B cell (primary cell): ENCODE measurements around the gene C2orf78. TPM values are rescaled to one million over a fixed set of nuclear protein-coding genes. Genes with fewer than 3 reads are reported as not detected.

ENCODE experiments used
- ATAC-seq: fragments of 200-7000 bp; cut with Tn5 transposase; one replicate; pipeline ENCODE4 v1.10.0; 2021; ENCODE audit warnings: low read depth, mild to moderate bottlenecking, moderate number of reproducible peaks, moderate library complexity
- CTCF ChIA-PET: fragments of 350-600 bp; sonication (Branson Sonifier 250); formaldehyde crosslinking; loops from one replicate; lab custom pipeline; 2021; ENCODE audit warnings: antibody characterized with exemption, inconsistent platforms; lab: Charles Lee
- POLR2A ChIA-PET: fragments of 350-600 bp; sonication (Branson Sonifier 250); formaldehyde crosslinking; loops from one replicate; lab custom pipeline; 2021; ENCODE audit warnings: antibody characterized with exemption; lab: Charles Lee
- DNase-seq: peaks from one replicate; pipeline ENCODE4 v3.0.0; 2013
- H2AFZ ChIP-seq: 2 replicates; pipeline ENCODE4 v1.6.1; 2012; ENCODE audit warnings: mild to moderate bottlenecking, low read depth, low read length; ENCODE audit not compliant: insufficient read depth, poor library complexity, severe bottlenecking
- H3K27ac ChIP-seq, 2 donors: 1 replicate in 1 of 2; 2 replicates in 1 of 2; pipeline ENCODE4 v1.5.1; 2012 to 2013; ENCODE audit warnings: low read length in 2 of 2, mild to moderate bottlenecking in 2 of 2, moderate library complexity in 1 of 2
- H3K27me3 ChIP-seq, 4 experiments: fragments of 200-600 bp in 1 of 4; sonication (generic) in 1 of 4; replicated peaks in 1 of 4; 1 replicate in 2 of 4; 2 replicates in 2 of 4; pipeline versions ENCODE4 v1.6.1 to v1.7.0; 2013 to 2016; ENCODE audit warnings: low read length in 3 of 4, mild to moderate bottlenecking in 2 of 4, mixed read lengths in 1 of 4, moderate library complexity in 1 of 4; ENCODE audit not compliant: insufficient read depth in 4 of 4, control insufficient read depth in 3 of 4; ENCODE audit errors: control extremely low read depth in 1 of 4
- H3K36me3 ChIP-seq, 2 experiments: replicated peaks in 1 of 2; 1 replicate in 1 of 2; 2 replicates in 1 of 2; pipeline versions ENCODE4 v1.6.1 to v1.7.1; 2013; ENCODE audit warnings: low read length in 1 of 2; ENCODE audit not compliant: insufficient read depth in 2 of 2, control insufficient read depth in 1 of 2; ENCODE audit errors: control extremely low read depth in 1 of 2, extremely low read depth in 1 of 2
- H3K4me1 ChIP-seq, 2 donors: fragments of 200-600 bp in 1 of 2; sonication (generic) in 1 of 2; 1 replicate in 1 of 2; 2 replicates in 1 of 2; pipeline versions ENCODE4 v1.5.1 to v1.6.1; 2013 to 2017; ENCODE audit warnings: low read length in 2 of 2; ENCODE audit not compliant: control insufficient read depth in 2 of 2, insufficient read depth in 2 of 2
- H3K4me2 ChIP-seq: replicated peaks from 2 replicates; pipeline ENCODE3; 2012; ENCODE audit warnings: mild to moderate bottlenecking, low read depth, low read length; ENCODE audit not compliant: poor library complexity, severe bottlenecking
- H3K4me3 ChIP-seq, 5 experiments: fragments of 200-600 bp in 1 of 5; sonication (generic) in 1 of 5; 1 replicate in 3 of 5; 2 replicates in 2 of 5; pipeline versions ENCODE4 v1.5.1 to v1.7.0; 2011 to 2016; ENCODE audit warnings: low read length in 4 of 5, mild to moderate bottlenecking in 4 of 5, low read depth in 2 of 5, control low read depth in 1 of 5, moderate library complexity in 1 of 5; ENCODE audit not compliant: insufficient read depth in 1 of 5; ENCODE audit errors: control extremely low read depth in 1 of 5, extremely low read depth in 1 of 5
- H3K79me2 ChIP-seq: fragments of 200-600 bp; sonication (generic); one replicate; pipeline ENCODE4 v1.6.0; 2016; ENCODE audit warnings: low read length; ENCODE audit not compliant: control insufficient read depth, insufficient read depth
- H3K9ac ChIP-seq: fragments of 200-600 bp; sonication (generic); 2 replicates; pipeline ENCODE4 v1.6.1; 2017; ENCODE audit warnings: mild to moderate bottlenecking, low read length, moderate library complexity
- H3K9me3 ChIP-seq, 3 donors: one replicate each; pipeline versions ENCODE4 v1.6.1 to v1.7.1; 2013; ENCODE audit warnings: low read length in 2 of 3; ENCODE audit not compliant: control insufficient read depth in 2 of 3, insufficient read depth in 1 of 3; ENCODE audit errors: control extremely low read depth in 1 of 3
- H4K20me1 ChIP-seq: 2 replicates; pipeline ENCODE4 v1.6.0; 2012; ENCODE audit warnings: mild to moderate bottlenecking, low read length; ENCODE audit not compliant: insufficient read depth, control insufficient read depth, poor library complexity, severe bottlenecking
- H3K27ac Mint-ChIP-seq: one replicate; pipeline ENCODE4 v1.8.0; 2021; ENCODE audit warnings: mixed read lengths
- H3K27me3 Mint-ChIP-seq: one replicate; pipeline ENCODE4 v1.8.0; 2021; ENCODE audit warnings: mixed read lengths
- H3K4me1 Mint-ChIP-seq: one replicate; pipeline ENCODE4 v1.8.0; 2021; ENCODE audit warnings: mixed read lengths
- H3K4me3 Mint-ChIP-seq: one replicate; pipeline ENCODE4 v1.8.0; 2021; ENCODE audit warnings: mixed read lengths
- H3K9me3 Mint-ChIP-seq: one replicate; pipeline ENCODE4 v1.8.0; 2022; ENCODE audit warnings: mixed read lengths; ENCODE audit not compliant: insufficient read depth
- EZH2 ChIP-seq: IDR thresholded peaks from 2 replicates; pipeline ENCODE4 v1.6.1; 2012; ENCODE audit warnings: borderline replicate concordance, low read depth, mild to moderate bottlenecking, moderate library complexity, low read length; ENCODE audit not compliant: insufficient read depth, poor library complexity, severe bottlenecking
- WGBS: methylation state at CpG from one replicate; pipeline ENCODE4 v1.1.5; 2013; ENCODE audit warnings: missing lambda C conversion rate; ENCODE audit not compliant: insufficient coverage; 5-methylcytosine and 5-hydroxymethylcytosine counted together
- intact Hi-C: fragments of 100-400 bp; cut with micrococcal nuclease; formaldehyde crosslinking; loops from one replicate; pipeline ENCODE4 v1.10.0; 2022
- polyA plus RNA-seq: library from polyadenylated mRNA; depleted of rRNA; stranded (reverse); fragments of >200 nt; gene quantifications from 2 replicates; pipeline ENCODE4 v1.2.3, GENCODE V29; 2012
- total RNA-seq, 2 donors: library from RNA; stranded (reverse); fragments of 120-200 nt in 1 of 2; gene quantifications; 1 replicate in 1 of 2; 2 replicates in 1 of 2; pipeline versions ENCODE4 v1.2.3 to v1.2.4, GENCODE V29; 2013 to 2022
- TF ChIP-seq, protein P1 (sequence below): fragments of 200-600 bp; IDR thresholded peaks from one replicate; pipeline ENCODE4 v1.8.0; 2022; ENCODE audit warnings: antibody characterized with exemption, mild to moderate bottlenecking

The C2orf78 gene
- total and polyA plus RNA-seq, 2 donors (not counting 1 experiment from before 2014, with no cell fraction given) = not detected

DNA sequence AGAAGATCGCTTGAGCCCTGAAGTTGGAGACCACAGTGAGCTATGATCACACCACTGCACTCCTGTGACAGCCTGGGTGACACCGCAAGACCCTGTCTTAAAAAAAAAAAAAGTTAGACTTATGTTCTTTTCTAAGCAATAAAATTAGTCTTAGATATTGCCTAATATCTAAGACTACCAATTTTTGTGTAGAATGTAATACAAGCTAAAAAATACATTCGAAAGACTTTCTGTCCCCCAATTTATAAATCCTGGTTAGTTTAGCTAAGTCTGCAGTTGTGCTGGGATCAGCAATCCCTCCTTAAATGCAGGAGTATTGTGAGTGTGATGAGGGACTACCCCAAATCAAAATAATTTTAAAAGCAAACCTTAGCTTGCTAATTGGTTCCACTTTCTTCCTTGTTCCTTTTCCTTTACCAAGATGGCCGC lies 44.4 kb downstream of the C2orf78 start:
- TF ChIP-seq, protein P1, sequence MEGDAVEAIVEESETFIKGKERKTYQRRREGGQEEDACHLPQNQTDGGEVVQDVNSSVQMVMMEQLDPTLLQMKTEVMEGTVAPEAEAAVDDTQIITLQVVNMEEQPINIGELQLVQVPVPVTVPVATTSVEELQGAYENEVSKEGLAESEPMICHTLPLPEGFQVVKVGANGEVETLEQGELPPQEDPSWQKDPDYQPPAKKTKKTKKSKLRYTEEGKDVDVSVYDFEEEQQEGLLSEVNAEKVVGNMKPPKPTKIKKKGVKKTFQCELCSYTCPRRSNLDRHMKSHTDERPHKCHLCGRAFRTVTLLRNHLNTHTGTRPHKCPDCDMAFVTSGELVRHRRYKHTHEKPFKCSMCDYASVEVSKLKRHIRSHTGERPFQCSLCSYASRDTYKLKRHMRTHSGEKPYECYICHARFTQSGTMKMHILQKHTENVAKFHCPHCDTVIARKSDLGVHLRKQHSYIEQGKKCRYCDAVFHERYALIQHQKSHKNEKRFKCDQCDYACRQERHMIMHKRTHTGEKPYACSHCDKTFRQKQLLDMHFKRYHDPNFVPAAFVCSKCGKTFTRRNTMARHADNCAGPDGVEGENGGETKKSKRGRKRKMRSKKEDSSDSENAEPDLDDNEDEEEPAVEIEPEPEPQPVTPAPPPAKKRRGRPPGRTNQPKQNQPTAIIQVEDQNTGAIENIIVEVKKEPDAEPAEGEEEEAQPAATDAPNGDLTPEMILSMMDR = no peak
- TF ChIP-seq EZH2 = no peak
- no peaks in the 10 kb centered on the region for H4K20me1 ChIP-seq
- no peak for ATAC-seq
- ChIA-PET CTCF (interaction anchor here (0.6 to 9.1 kb wide), 20 partner anchors 14 to 761 kb away, joined by 3 to 191 read pairs (median 4); partner anchors contain the start of genes BOLA3, DUSP11, INO80B and MTHFD2), POLR2A (interaction anchor here (0.5 to 1.1 kb wide), 4 partner anchors 142 to 689 kb away, joined by 3 to 8 read pairs (median 5); no protein-coding TSS in a partner anchor)
- H3K36me3 ChIP-seq = peaks cover 6 to 10% of the 10 kb centered on the region in 2 experiments
- peaks cover 40% of the 10 kb centered on the region for H3K4me1 Mint-ChIP-seq
- DNase-seq = no peak
- peak overlapping the region; percentile 96 for H3K27ac Mint-ChIP-seq
- H3K79me2 ChIP-seq = peaks cover 20% of the 10 kb centered on the region
- no peaks in the 10 kb centered on the region for H3K27me3 ChIP-seq
- no peaks in the 10 kb centered on the region for H3K9me3 ChIP-seq
- peaks cover 19% of the 10 kb centered on the region in 2 donors for H3K4me1 ChIP-seq
- H3K27ac ChIP-seq = peak overlapping the region; percentile 78 to 91
- no peaks in the 10 kb centered on the region for H3K27me3 Mint-ChIP-seq
- H2AFZ ChIP-seq = peak overlapping the region; percentile 92
- H3K4me3 Mint-ChIP-seq = peak overlapping the region; percentile 95
- peak overlapping the region; percentile 70 for H3K4me2 ChIP-seq
- peak overlapping the region; percentile 89 for H3K9ac ChIP-seq
- peaks cover 5% of the 10 kb centered on the region for H3K9me3 Mint-ChIP-seq
- peak overlapping the region; percentile 69 to 92 (median 78) for H3K4me3 ChIP-seq
- WGBS = 39% methylated on average over 2 of the region's 4 CpGs
- intact Hi-C loops = loop anchor here (1.0 kb wide), 6 partner anchors 48 to 564 kb away; partner anchors contain the start of genes DGUOK, DUSP11 and TPRKB
